GM19397 (cell line): ENCODE measurements around the gene ACSF3.

Experiments
- ATAC-seq: cut with Tn5 transposase; IDR thresholded peaks from one replicate; pipeline ENCODE4 v1.9.1; 2021; ENCODE audit warnings: mild to moderate bottlenecking, moderate library complexity; ENCODE audit not compliant: unreplicated experiment

The ACSF3 gene

DNA sequence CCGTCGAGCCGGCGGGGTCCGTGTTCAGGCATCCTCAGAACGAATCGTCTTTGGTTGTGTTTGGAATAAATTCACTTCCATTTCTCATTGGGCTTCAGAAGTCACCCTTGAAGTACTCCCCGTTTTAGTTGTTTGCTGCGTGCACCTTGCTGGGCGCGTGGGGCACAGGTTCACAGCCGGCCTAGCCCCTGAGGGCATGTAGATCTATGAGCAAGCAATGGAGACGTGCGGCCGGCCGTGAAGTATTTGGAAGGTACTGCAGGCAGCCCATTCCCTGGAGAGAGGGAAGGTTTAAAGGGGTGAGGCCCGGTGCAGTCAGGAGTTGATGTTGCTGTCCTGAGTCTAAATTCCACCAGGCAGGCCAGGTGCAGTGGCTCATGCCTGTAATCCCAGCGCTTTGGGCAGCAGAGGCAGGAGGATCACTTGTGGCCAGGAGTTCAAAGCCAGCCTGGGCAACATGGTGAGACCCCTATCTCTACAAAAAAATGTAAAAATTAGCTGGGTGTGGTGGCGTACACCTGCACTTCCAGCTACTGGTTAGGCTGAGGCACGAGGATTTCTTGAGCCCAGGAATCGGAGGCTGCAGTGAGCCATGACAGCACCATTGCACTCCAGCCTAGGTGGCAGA lies 714 bp downstream of the ACSF3 start:
- no peak for ATAC-seq

GRCh38 chr16:89094880-89095258 lies 1.2 kb downstream of the ACSF3 start:
- no peak for ATAC-seq

GRCh38 chr16:89095491-89095951 lies 1.9 kb downstream of the ACSF3 start:
- ATAC-seq: no peak

DNA sequence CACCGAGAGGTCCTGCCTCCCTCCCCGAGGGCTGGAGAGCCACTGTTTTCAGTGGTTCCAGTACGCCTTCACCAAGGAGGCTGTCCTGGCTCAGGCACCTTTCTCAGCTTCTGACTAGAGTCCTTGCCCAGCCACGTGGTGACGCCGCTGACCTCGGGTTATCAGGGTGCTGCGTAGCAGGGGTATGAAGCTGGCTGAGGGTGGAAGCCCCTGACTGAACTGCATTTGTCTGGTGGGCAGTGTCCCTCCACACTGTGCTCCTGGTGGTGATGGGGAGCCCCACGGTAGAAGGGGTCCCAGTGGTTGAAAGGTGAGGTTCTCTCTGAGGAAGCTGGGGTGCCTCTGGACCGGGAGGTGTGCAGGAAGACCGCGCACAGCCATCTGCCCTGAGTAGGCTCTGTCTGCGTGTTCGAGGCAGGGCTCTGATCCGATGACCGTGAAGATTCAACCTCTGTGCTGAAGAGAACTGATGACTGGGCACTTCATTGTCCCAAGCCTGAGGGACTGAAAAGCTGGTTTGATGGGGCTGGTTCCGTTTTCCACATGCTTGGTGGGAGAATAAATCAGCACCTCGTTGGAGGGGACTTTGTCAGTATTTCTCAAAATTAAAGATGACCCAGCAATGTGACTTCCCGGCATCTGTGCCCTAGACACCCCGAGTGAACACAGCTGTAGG lies 2.5 kb downstream of the ACSF3 start:
- no peak for ATAC-seq

DNA sequence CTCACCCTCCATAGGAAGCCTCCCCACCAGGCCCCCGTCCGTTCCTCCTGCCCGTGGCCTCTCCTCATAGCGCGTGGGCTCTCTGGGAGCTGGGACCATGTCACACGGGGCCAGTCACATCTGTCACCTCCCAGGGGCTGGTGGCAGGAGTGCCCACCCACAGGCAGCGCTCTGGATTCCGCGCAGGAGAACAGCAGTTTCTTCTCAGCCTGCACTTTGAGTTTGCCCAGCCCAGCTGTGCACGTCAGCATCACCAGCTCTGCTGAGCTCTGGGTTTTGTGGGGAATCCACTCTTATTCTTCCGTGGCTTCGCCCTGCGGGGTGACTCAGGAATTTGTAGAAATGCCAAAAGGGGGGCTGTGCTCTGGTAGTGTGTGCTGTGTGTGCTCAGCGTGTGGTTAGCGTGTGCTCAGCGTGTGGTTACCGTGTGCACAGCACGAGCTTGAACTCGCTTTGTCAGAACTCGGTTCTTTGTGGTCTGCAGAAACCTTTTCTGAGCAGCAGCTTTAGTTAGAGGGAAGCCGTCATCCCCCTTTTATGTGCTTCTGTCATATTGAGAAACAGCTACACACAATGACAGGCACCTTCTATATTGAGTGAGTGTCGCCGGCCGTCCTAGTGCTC lies 3.2 kb downstream of the ACSF3 start:
- ATAC-seq: no peak

- ATAC-seq: no peak
These were observed 3.7 kb downstream of the ACSF3 start for GRCh38 chr16:89097392-89097772.

GRCh38 chr16:89098767-89099430 lies 5.2 kb downstream of the ACSF3 start:
- ATAC-seq: no peak

GRCh38 chr16:89099905-89100304 lies 6.3 kb downstream of the ACSF3 start:
- ATAC-seq: no peak

DNA sequence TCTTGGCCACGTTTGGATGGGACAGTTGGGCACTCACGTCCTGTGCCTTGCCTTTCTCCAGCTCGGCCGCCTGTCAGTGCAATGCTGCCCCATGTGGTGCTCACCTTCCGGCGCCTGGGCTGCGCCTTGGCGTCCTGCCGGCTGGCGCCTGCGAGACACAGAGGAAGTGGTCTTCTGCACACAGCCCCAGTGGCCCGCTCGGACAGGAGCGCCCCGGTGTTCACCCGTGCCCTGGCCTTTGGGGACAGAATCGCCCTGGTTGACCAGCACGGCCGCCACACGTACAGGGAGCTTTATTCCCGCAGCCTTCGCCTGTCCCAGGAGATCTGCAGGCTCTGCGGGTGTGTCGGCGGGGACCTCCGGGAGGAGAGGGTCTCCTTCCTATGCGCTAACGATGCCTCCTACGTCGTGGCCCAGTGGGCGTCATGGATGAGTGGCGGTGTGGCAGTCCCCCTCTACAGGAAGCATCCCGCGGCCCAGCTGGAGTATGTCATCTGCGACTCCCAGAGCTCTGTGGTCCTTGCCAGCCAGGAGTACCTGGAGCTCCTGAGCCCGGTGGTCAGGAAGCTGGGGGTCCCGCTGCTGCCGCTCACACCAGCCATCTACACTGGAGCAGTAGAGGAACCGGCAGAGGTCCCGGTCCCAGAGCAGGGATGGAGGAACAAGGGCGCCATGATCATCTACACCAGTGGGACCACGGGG lies 7.1 kb downstream of the ACSF3 start:
- ATAC-seq: no peak

DNA sequence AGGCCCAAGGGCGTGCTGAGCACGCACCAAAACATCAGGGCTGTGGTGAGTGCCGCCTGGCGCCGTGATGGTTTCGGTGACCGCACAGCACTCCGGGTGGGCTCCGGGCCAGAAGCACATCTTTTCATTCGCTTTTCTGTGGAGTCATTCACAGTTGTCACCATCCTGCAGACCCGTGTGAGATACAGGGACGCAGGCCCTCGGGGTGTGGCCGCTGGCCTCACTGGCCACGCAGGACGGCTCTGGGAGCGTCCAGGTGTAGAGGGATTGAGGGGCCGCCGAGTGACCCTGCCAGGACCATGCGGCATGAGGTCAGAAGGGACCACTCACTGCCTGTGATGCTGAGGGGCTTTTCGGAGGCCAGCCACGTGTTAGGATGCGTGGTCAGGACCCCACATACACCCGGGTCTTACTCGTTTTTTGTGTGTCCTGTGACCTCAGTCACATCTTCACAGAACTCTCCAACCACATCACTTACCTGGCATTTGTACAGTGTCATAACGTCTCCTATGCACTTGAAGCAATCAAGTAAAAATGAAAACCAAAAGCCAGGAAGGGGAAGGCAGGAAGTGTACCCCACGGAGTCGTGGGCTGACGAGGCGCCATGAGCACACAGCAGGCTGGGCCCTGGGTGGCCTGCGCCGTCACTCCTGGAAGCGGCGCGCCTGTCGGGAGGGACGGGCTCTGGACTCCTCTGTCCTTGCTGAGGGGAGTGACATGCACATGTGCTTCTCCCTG lies 7.8 kb downstream of the ACSF3 start:
- no peak for ATAC-seq

DNA sequence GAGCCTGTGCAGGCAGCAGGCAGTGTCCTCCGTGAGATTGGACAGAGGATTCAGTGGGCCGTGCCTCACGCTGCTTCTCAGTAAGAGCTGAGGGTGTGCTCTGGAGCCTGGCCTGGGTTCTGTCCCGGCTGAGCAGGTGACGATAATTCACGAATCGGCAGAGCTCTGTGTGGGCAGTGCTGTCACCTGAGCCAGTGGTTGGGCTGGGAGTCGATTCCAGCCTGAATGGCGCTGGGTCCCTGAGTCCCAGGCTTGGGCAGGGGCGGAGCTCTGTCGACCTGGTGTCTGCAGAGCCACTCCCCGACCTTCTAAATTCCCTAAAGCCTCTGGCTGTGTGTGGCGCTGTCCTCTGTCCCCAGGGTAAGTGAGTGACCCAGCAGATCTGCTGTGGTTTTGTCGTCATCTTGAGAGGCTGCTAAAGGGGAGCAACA lies 8.4 kb downstream of the ACSF3 start:
- ATAC-seq: no peak

DNA sequence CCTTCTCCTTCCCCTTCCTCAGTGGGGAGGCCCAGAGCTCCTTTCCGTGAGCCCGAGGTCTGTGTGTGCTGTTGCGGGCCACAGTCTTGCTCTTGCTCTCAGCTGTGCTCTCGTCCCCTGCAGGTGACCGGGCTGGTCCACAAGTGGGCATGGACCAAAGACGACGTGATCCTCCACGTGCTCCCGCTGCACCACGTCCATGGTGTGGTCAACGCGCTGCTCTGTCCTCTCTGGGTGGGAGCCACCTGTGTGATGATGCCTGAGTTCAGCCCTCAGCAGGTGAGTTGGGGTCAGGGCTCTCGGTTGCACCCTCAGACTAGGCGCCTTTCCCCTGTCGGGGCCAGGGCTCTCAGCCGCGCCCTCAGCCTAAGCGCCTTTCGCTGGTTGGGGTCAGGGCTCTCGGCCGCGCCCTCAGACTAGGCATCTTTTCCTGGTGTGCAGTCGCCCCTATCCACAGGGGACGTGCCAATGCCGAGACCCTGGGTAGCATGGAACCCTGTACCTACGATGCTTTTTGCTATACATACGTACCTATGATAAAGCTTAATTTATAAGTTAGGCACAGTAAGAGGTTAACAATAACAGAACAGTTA lies 8.9 kb downstream of the ACSF3 start:
- no peak for ATAC-seq

DNA sequence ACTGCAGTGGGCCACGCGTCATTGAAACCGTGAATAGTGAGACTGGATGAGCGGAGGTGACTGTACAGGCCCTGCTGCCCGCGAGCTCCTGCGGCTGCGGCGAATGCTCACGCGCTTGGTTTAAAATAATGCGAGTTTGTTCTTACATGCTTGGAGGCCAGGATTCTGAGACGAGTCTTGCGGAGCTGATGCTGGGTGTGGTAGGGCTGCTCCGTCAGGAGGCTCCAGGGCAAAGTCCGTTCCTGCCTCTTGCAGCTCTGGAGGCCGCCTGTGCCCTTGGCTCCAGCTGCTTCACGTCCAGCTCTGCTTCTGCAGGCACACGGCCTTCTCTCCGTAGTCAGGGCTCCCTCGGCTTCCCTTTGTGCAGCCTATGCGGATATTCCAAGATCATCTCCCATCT lies 9.5 kb downstream of the ACSF3 start:
- ATAC-seq: no peak

GRCh38 chr16:89103781-89104180 lies 10.1 kb downstream of the ACSF3 start:
- no peak for ATAC-seq

GRCh38 chr16:89104303-89104702 lies 10.7 kb downstream of the ACSF3 start:
- no peak for ATAC-seq

GRCh38 chr16:89104930-89105571 lies 11.4 kb downstream of the ACSF3 start:
- ATAC-seq: no peak

GRCh38 chr16:89105599-89106151 lies 12.0 kb downstream of the ACSF3 start:
- ATAC-seq: no peak

- ATAC-seq: no peak
These were observed 13.0 kb downstream of the ACSF3 start for GRCh38 chr16:89106533-89107202.

DNA sequence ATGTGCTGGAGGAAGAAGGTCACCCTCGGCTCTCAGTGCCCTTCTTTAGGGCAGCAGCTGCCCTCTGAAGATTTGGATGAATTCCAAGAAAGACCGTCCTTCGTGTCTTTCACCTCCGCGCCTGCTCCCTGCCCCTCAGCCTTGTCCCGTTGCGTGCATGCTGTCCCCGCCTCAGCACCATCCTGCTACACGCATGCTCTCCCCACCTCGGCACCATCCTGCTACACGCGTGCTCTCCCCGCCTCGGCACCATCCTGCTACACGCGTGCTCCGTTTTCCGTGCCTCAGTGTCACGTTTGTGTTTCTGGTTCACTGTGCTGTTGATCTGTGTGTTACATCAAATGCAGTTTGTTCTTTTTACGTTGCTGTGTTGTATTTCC lies 13.5 kb downstream of the ACSF3 start:
- ATAC-seq: no peak
